Suprapubic skin (tissue), 4 donors: ENCODE results near the gene PXMP4. TPM values are rescaled to one million over a fixed set of nuclear protein-coding genes. Genes with fewer than 3 reads are reported as not detected.

ENCODE experiments used
- DNase-seq, 2 donors: peaks; one replicate each; pipeline ENCODE4 v3.0.0-alpha.2; 2019; ENCODE audit warnings: low spot score in 2 of 2
- H3K27ac ChIP-seq: fragments of 200-600 bp; sonication (generic); one replicate; pipeline ENCODE4 v1.5.1; 2019
- H3K27me3 ChIP-seq: fragments of 200-600 bp; sonication (generic); one replicate; pipeline ENCODE4 v1.5.1; 2019
- H3K36me3 ChIP-seq: fragments of 200-600 bp; sonication (generic); one replicate; pipeline ENCODE4 v1.5.1; 2019
- H3K4me1 ChIP-seq: fragments of 200-600 bp; sonication (generic); one replicate; pipeline ENCODE4 v1.5.1; 2019
- H3K4me3 ChIP-seq: fragments of 200-600 bp; sonication (generic); one replicate; pipeline ENCODE4 v1.5.1; 2019; ENCODE audit warnings: mild to moderate bottlenecking
- H3K9me3 ChIP-seq: fragments of 200-600 bp; sonication (generic); one replicate; pipeline ENCODE4 v1.5.1; 2019
- CTCF ChIP-seq, 2 donors: fragments of 200-600 bp in 1 of 2; fragments of 450-650 bp in 1 of 2; sonication (generic) in 1 of 2; IDR thresholded peaks; one replicate each; pipeline ENCODE4 v1.5.1; 2016 to 2019; ENCODE audit warnings: antibody characterized with exemption in 2 of 2, mild to moderate bottlenecking in 1 of 2, moderate library complexity in 1 of 2
- EP300 ChIP-seq: sonication (generic); formaldehyde crosslinking; IDR thresholded peaks from one replicate; pipeline ENCODE4 v1.6.1; 2017; ENCODE audit warnings: antibody characterized with exemption
- POLR2A ChIP-seq, 2 donors: fragments of 450-650 bp; IDR thresholded peaks; one replicate each; pipeline ENCODE4 v1.6.1; 2017; ENCODE audit warnings: antibody characterized with exemption in 2 of 2, mild to moderate bottlenecking in 2 of 2, moderate library complexity in 2 of 2
- POLR2AphosphoS5 ChIP-seq, 3 donors: sonication (generic); formaldehyde crosslinking; IDR thresholded peaks; one replicate each; pipeline ENCODE4 v1.6.1; 2017; ENCODE audit warnings: antibody characterized with exemption in 3 of 3
- WGBS: methylation state at CpG from one replicate; pipeline ENCODE4 v1.1.5; 2018; 5-methylcytosine and 5-hydroxymethylcytosine counted together
- total RNA-seq, 4 donors: library from RNA; depleted of rRNA; stranded (reverse); fragments of >200 nt; gene quantifications; one replicate each; pipeline ENCODE4 v1.1.0, GENCODE V29; 2016

Gene PXMP4
- total RNA-seq, 4 donors from 2014 or later, result 8.7 to 32.4 (median 24.3) TPM

GRCh38 chr20:33685328-33686099 is 34.6 kb downstream of the PXMP4 start:
- no peak for TF ChIP-seq POLR2A (IDR thresholded peaks at IDR 0.05)
- no peak for TF ChIP-seq EP300
- TF ChIP-seq CTCF (IDR thresholded peaks at IDR 0.05), result no peak
- H3K27ac ChIP-seq, result peak overlapping the region; percentile 51
- WGBS, result 0% methylated on average over 5 of the region's 53 CpGs
- no peak for DNase-seq
- peaks cover 22% of the 10 kb centered on the region for H3K4me1 ChIP-seq
- H3K36me3 ChIP-seq, result no peaks in the 10 kb centered on the region
- peak overlapping the region; percentile 63 for H3K4me3 ChIP-seq
- H3K27me3 ChIP-seq, result no peaks in the 10 kb centered on the region
- no peaks in the 10 kb centered on the region for H3K9me3 ChIP-seq

DNA sequence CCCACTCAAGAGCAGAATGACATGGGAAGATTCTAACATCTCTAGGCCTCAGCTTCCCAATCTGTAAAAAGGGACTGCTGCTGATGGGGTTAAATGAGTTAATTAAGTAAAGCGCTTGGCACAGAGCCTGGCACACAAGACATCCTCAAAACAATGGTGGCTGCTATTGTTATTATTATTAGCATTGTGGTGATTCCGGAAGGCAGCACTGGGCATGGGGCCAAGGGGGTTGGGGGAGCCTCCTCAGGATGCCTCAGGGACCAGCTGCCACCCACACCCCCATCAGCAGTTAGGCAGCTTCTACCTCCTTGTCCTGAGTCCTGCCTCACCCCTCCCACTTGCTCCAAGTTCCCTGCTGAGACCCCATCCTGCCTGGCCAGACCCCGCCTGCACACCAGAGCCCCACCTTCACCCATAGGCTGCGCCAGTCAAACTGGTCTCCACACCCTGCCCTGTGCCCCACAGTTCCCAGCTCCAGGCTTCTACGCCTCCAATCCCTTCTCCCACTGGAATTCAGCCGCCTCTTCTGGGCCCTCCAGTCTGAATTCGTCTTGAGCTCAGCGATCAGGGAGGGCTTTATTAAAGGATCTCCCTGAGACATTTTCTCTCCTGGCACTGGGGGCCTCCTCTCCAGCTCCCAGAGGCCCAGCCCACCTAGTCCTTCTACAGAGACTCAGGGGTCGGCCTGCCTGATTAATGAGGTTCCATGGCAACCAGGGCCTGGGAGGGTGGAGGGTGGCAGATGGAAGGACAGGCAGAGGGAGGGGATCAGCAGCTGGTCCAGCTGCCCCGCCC is 35.4 kb downstream of the PXMP4 start:
- peak overlapping the region; percentile 10 for H3K27ac ChIP-seq
- H3K36me3 ChIP-seq, result no peaks in the 10 kb centered on the region
- H3K4me3 ChIP-seq, result no peak overlapping the region
- TF ChIP-seq CTCF (IDR thresholded peaks at IDR 0.05), result no peak
- no peak for TF ChIP-seq POLR2A (IDR thresholded peaks at IDR 0.05)
- TF ChIP-seq POLR2AphosphoS5 (IDR thresholded peaks at IDR 0.05), result no peak
- TF ChIP-seq EP300, result no peak
- H3K4me1 ChIP-seq, result peaks cover 22% of the 10 kb centered on the region
- DNase-seq, result no peak
- WGBS, result 49% methylated on average over 6 of the region's 10 CpGs
- no peaks in the 10 kb centered on the region for H3K9me3 ChIP-seq
- H3K27me3 ChIP-seq, result no peaks in the 10 kb centered on the region

- no peaks in the 10 kb centered on the region for H3K36me3 ChIP-seq
- H3K9me3 ChIP-seq, result no peaks in the 10 kb centered on the region
- WGBS, result 87% methylated on average over 9 of the region's 9 CpGs
- TF ChIP-seq CTCF (IDR thresholded peaks at IDR 0.05), result no peak
- TF ChIP-seq EP300, result no peak
- no peak for TF ChIP-seq POLR2AphosphoS5 (IDR thresholded peaks at IDR 0.05)
- TF ChIP-seq POLR2A (IDR thresholded peaks at IDR 0.05), result no peak
- peaks cover 31% of the 10 kb centered on the region for H3K4me1 ChIP-seq
- H3K27me3 ChIP-seq, result no peaks in the 10 kb centered on the region
- H3K4me3 ChIP-seq, result no peak overlapping the region
- no peak overlapping the region for H3K27ac ChIP-seq
- no peak for DNase-seq
Observed at GRCh38 chr20:33681728-33682353, 38.3 kb downstream of the PXMP4 start.

DNA sequence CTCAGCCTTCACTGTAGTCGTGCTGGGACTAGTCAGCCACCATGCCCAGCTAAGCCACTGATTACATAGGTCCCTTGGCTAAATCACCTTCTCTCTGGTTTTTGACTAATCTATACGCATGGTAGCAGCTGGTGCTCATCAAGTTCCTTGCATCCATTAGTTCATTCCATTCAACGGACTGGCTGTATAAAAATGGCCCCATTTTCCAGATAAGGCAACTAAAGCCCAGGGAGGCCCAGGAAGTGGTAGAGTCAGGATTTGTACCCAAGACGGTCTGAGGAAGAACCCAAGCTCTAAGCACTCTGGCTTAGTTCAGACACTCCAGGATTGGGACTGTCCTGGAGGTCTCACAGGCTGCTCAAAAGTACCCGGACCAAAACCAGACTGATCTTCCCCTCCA is 38.8 kb downstream of the PXMP4 start:
- Histone ChIP-seq H3K4me3 (no peak overlapping the region), H3K27me3 (no peaks in the 10 kb centered on the region), H3K36me3 (no peaks in the 10 kb centered on the region), H3K27ac (no peak overlapping the region), H3K9me3 (no peaks in the 10 kb centered on the region), H3K4me1 (peaks cover 32% of the 10 kb centered on the region)
- no peak for DNase-seq
- 83% methylated on average over 5 of the region's 5 CpGs for WGBS
- TF ChIP-seq EP300, result no peak
- no peak for TF ChIP-seq CTCF (IDR thresholded peaks at IDR 0.05)
- no peak for TF ChIP-seq POLR2A (IDR thresholded peaks at IDR 0.05)
- no peak for TF ChIP-seq POLR2AphosphoS5 (IDR thresholded peaks at IDR 0.05)

DNA sequence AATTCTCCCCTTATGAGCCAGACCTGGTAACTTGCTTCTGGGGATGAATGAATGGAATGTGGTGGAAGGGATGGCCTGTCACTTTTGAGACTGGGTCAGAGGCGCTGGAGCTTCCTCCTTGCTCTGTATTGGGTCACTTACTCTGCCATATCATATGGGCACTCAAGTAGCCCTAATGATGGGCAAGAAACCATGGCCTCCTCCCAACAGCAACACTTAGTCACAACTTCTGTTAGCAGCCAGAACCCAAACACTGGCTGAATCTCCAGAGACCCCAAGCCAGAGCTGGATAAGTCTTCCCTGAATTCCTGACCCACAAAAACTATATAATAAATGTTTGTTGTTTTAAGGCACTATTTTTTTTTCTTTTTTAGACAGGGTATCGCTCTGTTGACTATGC is 39.4 kb downstream of the PXMP4 start:
- Histone ChIP-seq H3K27me3 (no peaks in the 10 kb centered on the region), H3K9me3 (no peaks in the 10 kb centered on the region), H3K27ac (no peak overlapping the region), H3K36me3 (no peaks in the 10 kb centered on the region), H3K4me1 (peaks cover 35% of the 10 kb centered on the region), H3K4me3 (no peak overlapping the region)
- TF ChIP-seq EP300 (no peak), POLR2A (IDR thresholded peaks at IDR 0.05) (no peak), POLR2AphosphoS5 (IDR thresholded peaks at IDR 0.05) (no peak), CTCF (IDR thresholded peaks at IDR 0.05) (no peak)
- WGBS, result 85% methylated on average over 2 of the region's 2 CpGs
- no peak for DNase-seq
